Endodermal cell (in vitro differentiated cells): ENCODE data around the gene MEX3C. TPM values are rescaled to one million over a fixed set of nuclear protein-coding genes. Genes with fewer than 3 reads are reported as not detected.

Source experiments
- DNase-seq: peaks from one replicate; pipeline ENCODE4 v3.0.0-alpha.2; 2017
- H3K27ac ChIP-seq: 2 replicates; pipeline ENCODE4 v1.5.1; 2013; ENCODE audit warnings: mild to moderate bottlenecking, low read depth, low read length, moderate library complexity
- H3K27me3 ChIP-seq: 2 replicates; pipeline ENCODE4 v1.6.1; 2013; ENCODE audit warnings: mild to moderate bottlenecking, low read length, moderate library complexity; ENCODE audit not compliant: insufficient read depth, control insufficient read depth, poor library complexity, severe bottlenecking
- H3K36me3 ChIP-seq: 2 replicates; pipeline ENCODE4 v1.7.0; 2013; ENCODE audit warnings: mild to moderate bottlenecking, low read length, moderate library complexity; ENCODE audit not compliant: control insufficient read depth, insufficient read depth
- H3K4me1 ChIP-seq: one replicate; pipeline ENCODE4 v1.7.0; 2013; ENCODE audit warnings: low read length; ENCODE audit not compliant: control insufficient read depth, insufficient read depth
- H3K4me3 ChIP-seq: 2 replicates; pipeline ENCODE4 v1.5.1; 2013; ENCODE audit warnings: mild to moderate bottlenecking, low read length, moderate library complexity
- H3K9ac ChIP-seq: 2 replicates; pipeline ENCODE4 v1.6.1; 2013; ENCODE audit warnings: mild to moderate bottlenecking, low read length, moderate library complexity; ENCODE audit not compliant: poor library complexity, severe bottlenecking; ENCODE audit errors: extremely low read depth
- H3K9me3 ChIP-seq: 2 replicates; pipeline ENCODE4 v1.6.1; 2013; ENCODE audit warnings: mild to moderate bottlenecking, low read length, moderate library complexity; ENCODE audit not compliant: control insufficient read depth
- H3K27ac Mint-ChIP-seq: 2 replicates; pipeline ENCODE4 v1.8.0; 2020; ENCODE audit warnings: mixed read lengths
- H3K27me3 Mint-ChIP-seq: 2 replicates; pipeline ENCODE4 v1.8.0; 2021; ENCODE audit warnings: mild to moderate bottlenecking, mixed read lengths; ENCODE audit not compliant: insufficient read depth
- H3K36me3 Mint-ChIP-seq: 2 replicates; pipeline ENCODE4 v1.8.0; 2020; ENCODE audit warnings: low read depth, mixed read lengths
- H3K4me1 Mint-ChIP-seq: 2 replicates; pipeline ENCODE4 v1.8.0; 2020; ENCODE audit warnings: mixed read lengths
- H3K4me3 Mint-ChIP-seq: 2 replicates; pipeline ENCODE4 v1.8.0; 2020; ENCODE audit warnings: mild to moderate bottlenecking, moderate library complexity, mixed read lengths
- H3K9me3 Mint-ChIP-seq: 2 replicates; pipeline ENCODE4 v1.8.0; 2020; ENCODE audit warnings: mild to moderate bottlenecking, mixed read lengths
- CTCF ChIP-seq: fragments of 200-600 bp; sonication (generic); conservative IDR thresholded peaks from 2 replicates; pipeline ENCODE4 v1.5.0; 2021; ENCODE audit warnings: antibody characterized with exemption, mild to moderate bottlenecking
- WGBS, 2 experiments: methylation state at CpG; one replicate each; pipeline versions ENCODE4 v1.1.5 to v1.1.7; 2013; ENCODE audit warnings: missing lambda C conversion rate in 2 of 2, mixed read lengths in 1 of 2; ENCODE audit not compliant: insufficient coverage in 1 of 2, insufficient read length in 1 of 2; 5-methylcytosine and 5-hydroxymethylcytosine counted together
- total RNA-seq, 2 donors: library from RNA; stranded (reverse); fragmentation: NEBNext Ultra II Directional in 1 of 2; extraction: Animal tissue kit (Norgen Biotek cat#: 25700) in 1 of 2; gene quantifications; 2 replicates in 1 of 2; 3 replicates in 1 of 2; pipeline ENCODE4 v1.2.1, GENCODE V29; 2021

Gene MEX3C
- total RNA-seq, 2 donors from 2014 or later = 60.1 to 68.4 TPM

- H3K27me3 Mint-ChIP-seq = no peaks in the 10 kb centered on the region
- no peak overlapping the region for H3K27ac ChIP-seq
- no peaks in the 10 kb centered on the region for H3K9me3 Mint-ChIP-seq
- DNase-seq = no peak
- H3K4me3 ChIP-seq = no peak overlapping the region
- TF ChIP-seq CTCF = no peak
- peaks cover 14% of the 10 kb centered on the region for H3K4me1 Mint-ChIP-seq
- H3K36me3 Mint-ChIP-seq = peaks cover 18% of the 10 kb centered on the region
- H3K4me3 Mint-ChIP-seq = no peak overlapping the region
- no peaks in the 10 kb centered on the region for H3K27me3 ChIP-seq
- no peak overlapping the region for H3K27ac Mint-ChIP-seq
- no peaks in the 10 kb centered on the region for H3K9me3 ChIP-seq
- no peak overlapping the region for H3K9ac ChIP-seq
- 97 to 100% methylated on average over 3 of the region's 3 CpGs for WGBS, 2 experiments
- H3K4me1 ChIP-seq = no peaks in the 10 kb centered on the region
- peaks cover 37% of the 10 kb centered on the region for H3K36me3 ChIP-seq
Observed at GRCh38 chr18:51171223-51171622, 26.3 kb downstream of the MEX3C start.

DNA sequence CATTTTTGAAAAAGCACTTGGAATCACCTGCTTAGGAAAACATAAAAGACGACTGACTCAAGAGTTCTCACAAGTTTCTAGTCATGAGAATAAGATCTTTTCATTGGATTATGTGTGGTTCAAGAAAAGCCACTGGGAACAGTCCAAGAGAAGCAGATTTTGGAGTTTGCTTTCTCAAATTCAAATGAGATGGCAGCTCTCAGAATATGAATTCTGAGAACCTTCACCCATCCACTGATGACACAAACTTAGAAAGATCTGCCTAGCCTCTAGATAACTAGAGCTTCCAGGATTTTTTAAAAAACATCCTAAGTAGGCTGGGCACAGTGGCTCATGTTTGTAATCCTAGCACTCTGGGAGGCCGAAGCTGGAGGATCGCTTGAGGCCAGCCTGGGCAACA is 26.8 kb downstream of the MEX3C start:
- Histone ChIP-seq H3K36me3 (peaks cover 31% of the 10 kb centered on the region), H3K9ac (no peak overlapping the region), H3K27ac (no peak overlapping the region), H3K4me1 (no peaks in the 10 kb centered on the region), H3K27me3 (no peaks in the 10 kb centered on the region), H3K9me3 (no peaks in the 10 kb centered on the region), H3K4me3 (no peak overlapping the region)
- peaks cover 14% of the 10 kb centered on the region for H3K36me3 Mint-ChIP-seq
- H3K4me3 Mint-ChIP-seq = no peak overlapping the region
- H3K4me1 Mint-ChIP-seq = peaks cover 14% of the 10 kb centered on the region
- no peak overlapping the region for H3K27ac Mint-ChIP-seq
- DNase-seq = no peak
- H3K9me3 Mint-ChIP-seq = no peaks in the 10 kb centered on the region
- 95 to 96% methylated on average over 3 of the region's 3 CpGs for WGBS, 2 experiments
- H3K27me3 Mint-ChIP-seq = no peaks in the 10 kb centered on the region
- no peak for TF ChIP-seq CTCF

DNA sequence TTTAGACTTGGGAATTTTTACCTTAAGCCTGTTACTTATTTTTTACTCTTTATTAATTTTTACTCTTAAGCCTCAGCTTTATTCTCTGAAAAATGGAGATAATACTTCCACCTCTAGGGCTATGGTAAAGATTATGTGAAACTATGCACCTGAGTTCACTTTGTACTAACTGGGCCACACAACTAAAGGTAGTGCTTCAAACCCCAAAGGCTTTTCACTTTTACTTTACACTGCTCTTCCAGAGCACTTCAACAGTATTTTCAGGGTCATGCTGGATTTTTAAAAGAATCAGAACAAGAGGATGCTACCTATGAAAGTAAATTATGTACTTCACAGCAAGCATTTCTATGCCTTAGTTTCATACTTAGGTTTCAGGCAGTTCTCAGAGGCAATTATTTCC is 27.8 kb downstream of the MEX3C start:
- Histone ChIP-seq H3K27ac (no peak overlapping the region), H3K9ac (no peak overlapping the region), H3K36me3 (peaks cover 22% of the 10 kb centered on the region), H3K9me3 (no peaks in the 10 kb centered on the region), H3K4me1 (no peaks in the 10 kb centered on the region), H3K4me3 (no peak overlapping the region), H3K27me3 (no peaks in the 10 kb centered on the region)
- no peak overlapping the region for H3K4me3 Mint-ChIP-seq
- H3K4me1 Mint-ChIP-seq = peaks cover 20% of the 10 kb centered on the region
- no peaks in the 10 kb centered on the region for H3K27me3 Mint-ChIP-seq
- DNase-seq = no peak
- H3K27ac Mint-ChIP-seq = no peak overlapping the region
- no peak for TF ChIP-seq CTCF
- no peaks in the 10 kb centered on the region for H3K9me3 Mint-ChIP-seq
- peaks cover 10% of the 10 kb centered on the region for H3K36me3 Mint-ChIP-seq
